ENCODE results near the gene EHD3.

Gene EHD3

DNA sequence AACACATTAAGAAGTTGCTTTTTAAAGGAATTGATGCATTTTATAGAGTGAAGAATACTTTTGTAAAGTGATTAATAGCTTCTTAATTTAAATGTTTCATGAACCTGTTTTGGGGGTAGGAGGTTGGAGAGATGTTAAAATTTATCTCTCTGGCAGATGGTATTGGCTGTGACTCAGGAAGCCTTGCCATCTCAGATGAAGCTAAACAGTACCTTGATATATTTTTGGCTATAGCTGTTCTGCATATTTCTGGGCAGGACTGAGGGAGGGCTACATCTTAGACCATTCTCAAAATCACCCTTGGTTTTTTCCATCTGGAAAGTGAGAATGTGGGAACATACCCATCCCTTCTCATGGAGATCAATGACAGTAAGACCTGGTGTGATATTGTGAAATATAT lies 30.0 kb upstream of the EHD3 start:
- Histone ChIP-seq H3K18ac (ENCODE audit: low read depth in 1 of 2, low read length in 2 of 2) (no peak overlapping the region), H3K36me3 (ENCODE audit: control insufficient read depth in 1 of 2, insufficient read depth in 2 of 2, low read depth in 1 of 2, low read length in 2 of 2) (peaks cover 0 to 4% of the 10 kb centered on the region in 2 experiments), H2BK120ac (ENCODE audit: low read depth, low read length) (no peak overlapping the region), H2BK15ac (ENCODE audit: low read depth, poor library complexity, severe bottlenecking) (no peak overlapping the region), H2AK5ac (ENCODE audit: low read length, severe bottlenecking) (no peak overlapping the region), H3K79me1 (replicated peaks; ENCODE audit: low read length, poor library complexity, severe bottlenecking) (no peaks in the 10 kb centered on the region), H4K8ac (ENCODE audit: low read length) (no peak overlapping the region), H3K4me3 (ENCODE audit: insufficient read depth in 1 of 2, low read depth in 1 of 2, low read length in 2 of 2) (no peak overlapping the region), H3K23ac (ENCODE audit: low read length in 2 of 2) (no peak overlapping the region), H4K91ac (ENCODE audit: low read length) (no peak overlapping the region), H2BK5ac (ENCODE audit: low read depth, low read length, poor library complexity, severe bottlenecking) (no peak overlapping the region), H2AFZ (ENCODE audit: low read depth, low read length) (no peak overlapping the region), H3K9me3 (ENCODE audit: control insufficient read depth, low read length) (no peaks in the 10 kb centered on the region), H3K14ac (ENCODE audit: low read length in 2 of 2) (no peak overlapping the region), H3K4me2 (ENCODE audit: low read length, poor library complexity, severe bottlenecking) (no peak overlapping the region), H3K9ac (ENCODE audit: low read length) (no peak overlapping the region), H3K27ac (ENCODE audit: low read length, poor library complexity, severe bottlenecking) (no peak overlapping the region), H3K4me1 (ENCODE audit: control insufficient read depth, insufficient read depth, low read depth, low read length) (peaks cover 3% of the 10 kb centered on the region), H3K4ac (ENCODE audit: low read depth in 1 of 2, low read length in 2 of 2) (no peak overlapping the region), H2BK12ac (ENCODE audit: low read length in 2 of 2) (no peak overlapping the region), H3K27me3 (ENCODE audit: control insufficient read depth in 1 of 2, insufficient read depth in 1 of 2, low read length in 2 of 2) (peaks cover 21 to 41% of the 10 kb centered on the region in 2 experiments)
- DNase-seq, result no peak

DNA sequence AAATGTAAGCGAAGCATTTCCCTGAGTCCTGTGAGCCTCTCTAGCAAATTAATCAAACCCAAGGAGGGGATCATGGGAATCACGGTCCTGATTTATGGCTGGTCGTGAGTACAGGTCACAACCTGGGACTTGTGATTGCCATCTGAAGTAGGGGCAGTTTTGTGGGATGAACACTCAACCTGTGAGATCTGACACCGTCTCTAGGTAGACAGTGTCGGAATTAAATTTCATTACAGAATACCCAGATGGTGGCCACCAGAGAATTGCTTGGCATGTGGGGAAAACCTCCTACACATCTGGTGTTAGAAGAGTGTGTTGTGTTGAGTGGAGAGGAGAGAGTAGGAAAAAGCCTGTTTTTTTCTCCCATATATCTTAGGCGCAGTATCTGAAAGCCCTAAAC lies 29.2 kb upstream of the EHD3 start:
- Histone ChIP-seq H3K18ac (ENCODE audit: low read depth in 1 of 2, low read length in 2 of 2) (no peak overlapping the region), H2AFZ (ENCODE audit: low read depth, low read length) (no peak overlapping the region), H2BK15ac (ENCODE audit: low read depth, poor library complexity, severe bottlenecking) (no peak overlapping the region), H3K23ac (ENCODE audit: low read length in 2 of 2) (no peak overlapping the region), H2BK5ac (ENCODE audit: low read depth, low read length, poor library complexity, severe bottlenecking) (no peak overlapping the region), H2AK5ac (ENCODE audit: low read length, severe bottlenecking) (no peak overlapping the region), H3K9me3 (ENCODE audit: control insufficient read depth, low read length) (no peaks in the 10 kb centered on the region), H3K4ac (ENCODE audit: low read depth in 1 of 2, low read length in 2 of 2) (no peak overlapping the region), H4K8ac (ENCODE audit: low read length) (no peak overlapping the region), H2BK12ac (ENCODE audit: low read length in 2 of 2) (no peak overlapping the region), H3K14ac (ENCODE audit: low read length in 2 of 2) (no peak overlapping the region), H2BK120ac (ENCODE audit: low read depth, low read length) (no peak overlapping the region), H4K91ac (ENCODE audit: low read length) (no peak overlapping the region), H3K4me3 (ENCODE audit: insufficient read depth in 1 of 2, low read depth in 1 of 2, low read length in 2 of 2) (no peak overlapping the region), H3K27me3 (ENCODE audit: control insufficient read depth in 1 of 2, insufficient read depth in 1 of 2, low read length in 2 of 2) (peaks cover 21 to 41% of the 10 kb centered on the region in 2 experiments), H3K4me1 (ENCODE audit: control insufficient read depth, insufficient read depth, low read depth, low read length) (peaks cover 3% of the 10 kb centered on the region), H3K36me3 (ENCODE audit: control insufficient read depth in 1 of 2, insufficient read depth in 2 of 2, low read depth in 1 of 2, low read length in 2 of 2) (peaks cover 0 to 4% of the 10 kb centered on the region in 2 experiments), H3K27ac (ENCODE audit: low read length, poor library complexity, severe bottlenecking) (no peak overlapping the region), H3K79me1 (replicated peaks; ENCODE audit: low read length, poor library complexity, severe bottlenecking) (no peaks in the 10 kb centered on the region), H3K4me2 (ENCODE audit: low read length, poor library complexity, severe bottlenecking) (no peak overlapping the region), H3K9ac (ENCODE audit: low read length) (no peak overlapping the region)
- DNase-seq, result no peak
- 84% methylated on average over 6 of the region's 6 CpGs for WGBS

DNA sequence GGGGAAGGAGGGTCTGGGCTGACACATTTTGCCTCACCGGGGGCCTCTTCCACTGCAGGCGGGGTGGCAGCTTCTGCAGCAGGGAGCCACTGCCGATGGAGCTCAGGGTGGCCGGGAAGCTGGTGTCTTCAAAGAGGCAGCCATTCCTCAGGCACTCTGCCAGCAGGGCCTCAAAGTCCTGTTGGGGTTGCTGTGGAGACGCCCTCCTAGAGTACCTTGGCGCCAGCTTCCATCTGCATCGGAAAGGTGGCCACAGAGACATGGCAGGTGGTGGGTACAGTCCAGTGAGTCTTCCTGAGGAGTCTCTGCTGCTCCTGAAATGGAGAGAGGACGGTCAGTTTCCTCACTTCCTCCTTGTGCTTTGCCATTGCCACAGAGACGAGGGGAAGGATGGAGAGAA lies 28.8 kb upstream of the EHD3 start:
- H2BK15ac ChIP-seq (ENCODE audit: low read depth, poor library complexity, severe bottlenecking), result no peak overlapping the region
- no peaks in the 10 kb centered on the region for H3K79me1 ChIP-seq (replicated peaks; ENCODE audit: low read length, poor library complexity, severe bottlenecking)
- H2BK120ac ChIP-seq (ENCODE audit: low read depth, low read length), result no peak overlapping the region
- no peak overlapping the region for H3K4ac ChIP-seq (ENCODE audit: low read depth in 1 of 2, low read length in 2 of 2)
- no peak overlapping the region for H3K4me3 ChIP-seq (ENCODE audit: insufficient read depth in 1 of 2, low read depth in 1 of 2, low read length in 2 of 2)
- peaks cover 3% of the 10 kb centered on the region for H3K4me1 ChIP-seq (ENCODE audit: control insufficient read depth, insufficient read depth, low read depth, low read length)
- H4K91ac ChIP-seq (ENCODE audit: low read length), result no peak overlapping the region
- H3K27me3 ChIP-seq (ENCODE audit: control insufficient read depth in 1 of 2, insufficient read depth in 1 of 2, low read length in 2 of 2), result peaks cover 21 to 41% of the 10 kb centered on the region in 2 experiments
- H3K18ac ChIP-seq (ENCODE audit: low read depth in 1 of 2, low read length in 2 of 2), result no peak overlapping the region
- no peak overlapping the region for H2BK5ac ChIP-seq (ENCODE audit: low read depth, low read length, poor library complexity, severe bottlenecking)
- H3K14ac ChIP-seq (ENCODE audit: low read length in 2 of 2), result no peak overlapping the region
- no peak overlapping the region for H3K4me2 ChIP-seq (ENCODE audit: low read length, poor library complexity, severe bottlenecking)
- H4K8ac ChIP-seq (ENCODE audit: low read length), result no peak overlapping the region
- H3K9ac ChIP-seq (ENCODE audit: low read length), result no peak overlapping the region
- H3K36me3 ChIP-seq (ENCODE audit: control insufficient read depth in 1 of 2, insufficient read depth in 2 of 2, low read depth in 1 of 2, low read length in 2 of 2), result peaks cover 0 to 4% of the 10 kb centered on the region in 2 experiments
- H2BK12ac ChIP-seq (ENCODE audit: low read length in 2 of 2), result no peak overlapping the region
- H2AFZ ChIP-seq (ENCODE audit: low read depth, low read length), result no peak overlapping the region
- no peak overlapping the region for H2AK5ac ChIP-seq (ENCODE audit: low read length, severe bottlenecking)
- H3K23ac ChIP-seq (ENCODE audit: low read length in 2 of 2), result no peak overlapping the region
- H3K9me3 ChIP-seq (ENCODE audit: control insufficient read depth, low read length), result no peaks in the 10 kb centered on the region
- H3K27ac ChIP-seq (ENCODE audit: low read length, poor library complexity, severe bottlenecking), result no peak overlapping the region
- WGBS, result 94% methylated on average over 9 of the region's 9 CpGs
- no peak for DNase-seq

GRCh38 chr2:31205613-31206012 lies 28.3 kb upstream of the EHD3 start:
- Histone ChIP-seq H4K91ac (ENCODE audit: low read length) (no peak overlapping the region), H3K9me3 (ENCODE audit: control insufficient read depth, low read length) (no peaks in the 10 kb centered on the region), H3K4ac (ENCODE audit: low read depth in 1 of 2, low read length in 2 of 2) (no peak overlapping the region), H3K18ac (ENCODE audit: low read depth in 1 of 2, low read length in 2 of 2) (no peak overlapping the region), H3K14ac (ENCODE audit: low read length in 2 of 2) (no peak overlapping the region), H3K36me3 (ENCODE audit: control insufficient read depth in 1 of 2, insufficient read depth in 2 of 2, low read depth in 1 of 2, low read length in 2 of 2) (peaks cover 0 to 4% of the 10 kb centered on the region in 2 experiments), H2BK5ac (ENCODE audit: low read depth, low read length, poor library complexity, severe bottlenecking) (no peak overlapping the region), H3K4me1 (ENCODE audit: control insufficient read depth, insufficient read depth, low read depth, low read length) (peaks cover 3% of the 10 kb centered on the region), H3K79me1 (replicated peaks; ENCODE audit: low read length, poor library complexity, severe bottlenecking) (no peaks in the 10 kb centered on the region), H3K4me2 (ENCODE audit: low read length, poor library complexity, severe bottlenecking) (no peak overlapping the region), H2AK5ac (ENCODE audit: low read length, severe bottlenecking) (no peak overlapping the region), H4K8ac (ENCODE audit: low read length) (no peak overlapping the region), H2BK120ac (ENCODE audit: low read depth, low read length) (no peak overlapping the region), H3K9ac (ENCODE audit: low read length) (no peak overlapping the region), H2AFZ (ENCODE audit: low read depth, low read length) (no peak overlapping the region), H3K27me3 (ENCODE audit: control insufficient read depth in 1 of 2, insufficient read depth in 1 of 2, low read length in 2 of 2) (peaks cover 21 to 41% of the 10 kb centered on the region in 2 experiments), H2BK12ac (ENCODE audit: low read length in 2 of 2) (no peak overlapping the region), H3K27ac (ENCODE audit: low read length, poor library complexity, severe bottlenecking) (no peak overlapping the region), H3K23ac (ENCODE audit: low read length in 2 of 2) (no peak overlapping the region), H2BK15ac (ENCODE audit: low read depth, poor library complexity, severe bottlenecking) (no peak overlapping the region), H3K4me3 (ENCODE audit: insufficient read depth in 1 of 2, low read depth in 1 of 2, low read length in 2 of 2) (no peak overlapping the region)
- 95% methylated on average over 1 of the region's 3 CpGs for WGBS
- DNase-seq, result no peak
